Measurements from ENCODE around the gene THPO.

Gene THPO

GRCh38 chr3:184386047-184386806, 8.2 kb upstream of the THPO start:
- TF ChIP-seq Cebpa-rat (IDR thresholded peaks at IDR 0.05), result no peak
- Histone ChIP-seq H3K27ac (no peak overlapping the region), H3K36me3 (no peaks in the 10 kb centered on the region), H3K4me2 (no peak overlapping the region), H3K27me3 (peaks cover 24% of the 10 kb centered on the region), H4K20me1 (peaks cover 17% of the 10 kb centered on the region), H3K4me3 (no peak overlapping the region), H3K9me3 (no peaks in the 10 kb centered on the region), H3K9ac (no peak overlapping the region), H3K4me1 (peaks cover 3% of the 10 kb centered on the region; the same call in 1 of the 2 replicates)

- Histone ChIP-seq H3K4me1 (peaks cover 12% of the 10 kb centered on the region; the same call in 1 of the 2 replicates), H3K9ac (no peak overlapping the region), H3K4me2 (no peak overlapping the region), H3K27me3 (peaks cover 36% of the 10 kb centered on the region), H3K36me3 (no peaks in the 10 kb centered on the region), H3K27ac (no peak overlapping the region), H3K4me3 (no peak overlapping the region), H4K20me1 (peaks cover 26% of the 10 kb centered on the region), H3K9me3 (no peaks in the 10 kb centered on the region)
- TF ChIP-seq Cebpa-rat (IDR thresholded peaks at IDR 0.05), result no peak
These were observed 6.9 kb upstream of the THPO start for GRCh38 chr3:184384856-184385422.

- peaks cover 26% of the 10 kb centered on the region for H4K20me1 ChIP-seq
- peaks cover 12% of the 10 kb centered on the region; the same call in 1 of the 2 replicates for H3K4me1 ChIP-seq
- peaks cover 42% of the 10 kb centered on the region for H3K27me3 ChIP-seq
- no peaks in the 10 kb centered on the region for H3K36me3 ChIP-seq
- no peak overlapping the region for H3K9ac ChIP-seq
- no peak overlapping the region for H3K4me2 ChIP-seq
- no peaks in the 10 kb centered on the region for H3K9me3 ChIP-seq
- no peak overlapping the region for H3K27ac ChIP-seq
- H3K4me3 ChIP-seq, result no peak overlapping the region
- no peak for TF ChIP-seq Cebpa-rat (IDR thresholded peaks at IDR 0.05)
These were observed 6.3 kb upstream of the THPO start for GRCh38 chr3:184384342-184384741.

GRCh38 chr3:184383033-184383740, 5.2 kb upstream of the THPO start:
- Histone ChIP-seq H4K20me1 (peaks cover 38% of the 10 kb centered on the region), H3K27ac (no peak overlapping the region), H3K36me3 (no peaks in the 10 kb centered on the region), H3K4me3 (no peak overlapping the region), H3K27me3 (peaks cover 54% of the 10 kb centered on the region), H3K9me3 (no peaks in the 10 kb centered on the region), H3K9ac (no peak overlapping the region), H3K4me2 (no peak overlapping the region), H3K4me1 (peaks cover 13% of the 10 kb centered on the region; the same call in 1 of the 2 replicates)
- no peak for TF ChIP-seq Cebpa-rat (IDR thresholded peaks at IDR 0.05)

GRCh38 chr3:184382326-184383032, 4.5 kb upstream of the THPO start:
- TF ChIP-seq Cebpa-rat (IDR thresholded peaks at IDR 0.05), result no peak
- Histone ChIP-seq H3K27ac (no peak overlapping the region), H3K4me3 (no peak overlapping the region), H3K9ac (no peak overlapping the region), H3K9me3 (no peaks in the 10 kb centered on the region), H3K27me3 (peaks cover 61% of the 10 kb centered on the region), H3K36me3 (no peaks in the 10 kb centered on the region), H4K20me1 (peaks cover 42% of the 10 kb centered on the region), H3K4me2 (no peak overlapping the region), H3K4me1 (peaks cover 20% of the 10 kb centered on the region; the same call in 1 of the 2 replicates)

GRCh38 chr3:184381261-184382224, 3.5 kb upstream of the THPO start:
- Histone ChIP-seq H3K27me3 (peaks cover 64% of the 10 kb centered on the region), H3K4me1 (peaks cover 23% of the 10 kb centered on the region; the same call in 1 of the 2 replicates), H3K9ac (no peak overlapping the region), H3K4me3 (peak overlapping the region; percentile 65; the same call in 1 of the 2 replicates), H3K27ac (no peak overlapping the region), H3K9me3 (no peaks in the 10 kb centered on the region), H3K4me2 (peak overlapping the region; percentile 85), H3K36me3 (no peaks in the 10 kb centered on the region), H4K20me1 (peaks cover 42% of the 10 kb centered on the region)
- no peak for TF ChIP-seq Cebpa-rat (IDR thresholded peaks at IDR 0.05)

GRCh38 chr3:184380627-184381260, 2.7 kb upstream of the THPO start:
- TF ChIP-seq Cebpa-rat (IDR thresholded peaks at IDR 0.05), result no peak
- H3K4me2 ChIP-seq, result peak overlapping the region; percentile 85
- H3K9me3 ChIP-seq, result no peaks in the 10 kb centered on the region
- H3K27me3 ChIP-seq, result peaks cover 64% of the 10 kb centered on the region
- no peak overlapping the region for H3K9ac ChIP-seq
- no peaks in the 10 kb centered on the region for H3K36me3 ChIP-seq
- H3K4me3 ChIP-seq, result peak overlapping the region; percentile 65
- H4K20me1 ChIP-seq, result peaks cover 42% of the 10 kb centered on the region
- H3K4me1 ChIP-seq, result peaks cover 23% of the 10 kb centered on the region; the same call in 1 of the 2 replicates
- H3K27ac ChIP-seq, result no peak overlapping the region

GRCh38 chr3:184380185-184380626, 2.2 kb upstream of the THPO start:
- H4K20me1 ChIP-seq, result peaks cover 42% of the 10 kb centered on the region
- peak overlapping the region; percentile 85 for H3K4me2 ChIP-seq
- H3K4me3 ChIP-seq, result peak overlapping the region; percentile 65
- no peak for TF ChIP-seq Cebpa-rat (IDR thresholded peaks at IDR 0.05)
- peaks cover 64% of the 10 kb centered on the region for H3K27me3 ChIP-seq
- no peaks in the 10 kb centered on the region for H3K36me3 ChIP-seq
- H3K9ac ChIP-seq, result no peak overlapping the region
- H3K27ac ChIP-seq, result no peak overlapping the region
- no peaks in the 10 kb centered on the region for H3K9me3 ChIP-seq
- peaks cover 23% of the 10 kb centered on the region; the same call in 1 of the 2 replicates for H3K4me1 ChIP-seq

Data from BLaER1 (cell line).